Hepatocyte (in vitro differentiated cells): Measurements from ENCODE around the gene TEKT3. TPM values are rescaled to one million over a fixed set of nuclear protein-coding genes. Genes with fewer than 3 reads are reported as not detected.

ENCODE experiments used
- DNase-seq: peaks from one replicate; pipeline ENCODE4 v3.0.0-alpha.2; 2016; ENCODE audit warnings: low spot score
- H2AFZ ChIP-seq: fragments of 200-600 bp; sonication (generic); 2 replicates; pipeline ENCODE4 v1.6.0; 2016; ENCODE audit warnings: antibody characterized with exemption, mild to moderate bottlenecking
- H3K27ac ChIP-seq: fragments of 200-600 bp; sonication (generic); 2 replicates; pipeline ENCODE4 v1.5.1; 2016; ENCODE audit warnings: mild to moderate bottlenecking
- H3K27me3 ChIP-seq: fragments of 200-600 bp; sonication (generic); 2 replicates; pipeline ENCODE4 v1.6.1; 2016
- H3K36me3 ChIP-seq: fragments of 200-600 bp; sonication (generic); replicated peaks from 2 replicates; pipeline ENCODE4 v1.5.1; 2016; ENCODE audit warnings: low read depth; ENCODE audit not compliant: insufficient read depth
- H3K4me1 ChIP-seq: fragments of 200-600 bp; sonication (generic); 2 replicates; pipeline ENCODE4 v1.5.1; 2016; ENCODE audit warnings: mild to moderate bottlenecking, moderate library complexity; ENCODE audit not compliant: insufficient read depth
- H3K4me2 ChIP-seq: fragments of 200-600 bp; sonication (generic); 2 replicates; pipeline ENCODE4 v1.6.0; 2016
- H3K4me3 ChIP-seq: fragments of 200-600 bp; sonication (generic); 2 replicates; pipeline ENCODE4 v1.5.1; 2016; ENCODE audit warnings: mild to moderate bottlenecking
- H3K79me2 ChIP-seq: fragments of 200-600 bp; sonication (generic); 2 replicates; pipeline ENCODE4 v1.6.0; 2017; ENCODE audit warnings: mild to moderate bottlenecking
- H3K9me2 ChIP-seq: fragments of 200-600 bp; sonication (generic); replicated peaks from 2 replicates; pipeline ENCODE4 v1.6.0; 2017; ENCODE audit warnings: mild to moderate bottlenecking; ENCODE audit not compliant: insufficient read depth
- H3K9me3 ChIP-seq: fragments of 200-600 bp; sonication (generic); 2 replicates; pipeline ENCODE4 v1.5.1; 2016; ENCODE audit warnings: low read depth, mild to moderate bottlenecking
- H4K20me1 ChIP-seq: fragments of 200-600 bp; sonication (generic); 2 replicates; pipeline ENCODE4 v1.6.0; 2016; ENCODE audit warnings: mild to moderate bottlenecking; ENCODE audit not compliant: insufficient read depth, poor library complexity, severe bottlenecking
- EZH2 ChIP-seq: fragments of 200-600 bp; sonication (generic); IDR thresholded peaks from 2 replicates; pipeline ENCODE4 v1.6.1; 2016; ENCODE audit warnings: antibody characterized with exemption, mild to moderate bottlenecking, borderline replicate concordance
- EZH2phosphoT487 ChIP-seq: fragments of 200-600 bp; sonication (generic); IDR thresholded peaks from one replicate; pipeline ENCODE4 v1.6.1; 2018; ENCODE audit warnings: antibody characterized with exemption, mild to moderate bottlenecking, low read depth, moderate library complexity; ENCODE audit not compliant: unreplicated experiment, severe bottlenecking
- WGBS: methylation state at CpG from one replicate; pipeline ENCODE4 v1.1.6; 2016; ENCODE audit warnings: low lambda C conversion rate; ENCODE audit errors: missing lambda C conversion rate; 5-methylcytosine and 5-hydroxymethylcytosine counted together
- polyA plus RNA-seq: library from polyadenylated mRNA; unstranded; fragments of >200 nt; fragmentation: Nextera tagmentation; extraction: Ambion mirVana; gene quantifications from 2 replicates; pipeline ENCODE4 v1.2.1, GENCODE V29; 2016
- total RNA-seq: library from RNA; depleted of rRNA; stranded (reverse); fragments of >200 nt; gene quantifications from 2 replicates; pipeline ENCODE4 v1.2.3, GENCODE V29; 2014
- TF ChIP-seq, protein P1 (sequence below): fragments of 200-600 bp; sonication (generic); IDR thresholded peaks from 2 replicates; pipeline ENCODE4 v1.5.1; 2016; ENCODE audit warnings: antibody characterized with exemption, mild to moderate bottlenecking; ENCODE audit not compliant: poor library complexity

Gene TEKT3
- total and polyA plus RNA-seq, 2 experiments from 2014 or later, result 0.45 to 1.9 TPM

DNA sequence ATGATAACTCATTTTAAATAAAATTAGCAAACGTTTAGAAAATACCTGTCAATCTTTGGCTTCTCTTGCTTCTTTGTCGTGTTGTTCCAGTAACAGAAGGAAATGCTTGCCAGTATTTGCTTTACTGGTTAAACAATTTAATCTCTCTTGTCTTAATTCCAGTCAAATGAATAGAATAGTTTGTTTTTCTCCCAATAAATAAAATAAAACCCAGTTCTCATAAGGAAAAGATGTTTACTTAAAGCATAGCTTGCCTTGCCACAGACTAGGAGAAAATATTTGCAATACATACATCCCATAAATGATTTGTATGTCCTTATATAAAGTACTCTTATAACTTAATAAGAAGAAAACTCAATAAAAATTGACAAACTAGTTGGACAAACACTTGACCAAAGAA, 43.9 kb upstream of the TEKT3 start:
- H3K9me3 ChIP-seq, result no peaks in the 10 kb centered on the region
- H3K4me3 ChIP-seq, result no peak overlapping the region
- H3K79me2 ChIP-seq, result no peaks in the 10 kb centered on the region
- DNase-seq, result no peak
- no peaks in the 10 kb centered on the region for H3K9me2 ChIP-seq
- 22% methylated on average over 2 of the region's 2 CpGs for WGBS
- H3K36me3 ChIP-seq, result no peaks in the 10 kb centered on the region
- H3K27ac ChIP-seq, result no peak overlapping the region
- TF ChIP-seq EZH2phosphoT487 (no peak), EZH2 (no peak)
- TF ChIP-seq, protein P1, sequence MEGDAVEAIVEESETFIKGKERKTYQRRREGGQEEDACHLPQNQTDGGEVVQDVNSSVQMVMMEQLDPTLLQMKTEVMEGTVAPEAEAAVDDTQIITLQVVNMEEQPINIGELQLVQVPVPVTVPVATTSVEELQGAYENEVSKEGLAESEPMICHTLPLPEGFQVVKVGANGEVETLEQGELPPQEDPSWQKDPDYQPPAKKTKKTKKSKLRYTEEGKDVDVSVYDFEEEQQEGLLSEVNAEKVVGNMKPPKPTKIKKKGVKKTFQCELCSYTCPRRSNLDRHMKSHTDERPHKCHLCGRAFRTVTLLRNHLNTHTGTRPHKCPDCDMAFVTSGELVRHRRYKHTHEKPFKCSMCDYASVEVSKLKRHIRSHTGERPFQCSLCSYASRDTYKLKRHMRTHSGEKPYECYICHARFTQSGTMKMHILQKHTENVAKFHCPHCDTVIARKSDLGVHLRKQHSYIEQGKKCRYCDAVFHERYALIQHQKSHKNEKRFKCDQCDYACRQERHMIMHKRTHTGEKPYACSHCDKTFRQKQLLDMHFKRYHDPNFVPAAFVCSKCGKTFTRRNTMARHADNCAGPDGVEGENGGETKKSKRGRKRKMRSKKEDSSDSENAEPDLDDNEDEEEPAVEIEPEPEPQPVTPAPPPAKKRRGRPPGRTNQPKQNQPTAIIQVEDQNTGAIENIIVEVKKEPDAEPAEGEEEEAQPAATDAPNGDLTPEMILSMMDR, result no peak
- no peak overlapping the region for H3K4me2 ChIP-seq
- no peaks in the 10 kb centered on the region for H3K27me3 ChIP-seq
- H3K4me1 ChIP-seq, result peaks cover 15% of the 10 kb centered on the region
- H4K20me1 ChIP-seq, result no peaks in the 10 kb centered on the region
- H2AFZ ChIP-seq, result no peak overlapping the region

DNA sequence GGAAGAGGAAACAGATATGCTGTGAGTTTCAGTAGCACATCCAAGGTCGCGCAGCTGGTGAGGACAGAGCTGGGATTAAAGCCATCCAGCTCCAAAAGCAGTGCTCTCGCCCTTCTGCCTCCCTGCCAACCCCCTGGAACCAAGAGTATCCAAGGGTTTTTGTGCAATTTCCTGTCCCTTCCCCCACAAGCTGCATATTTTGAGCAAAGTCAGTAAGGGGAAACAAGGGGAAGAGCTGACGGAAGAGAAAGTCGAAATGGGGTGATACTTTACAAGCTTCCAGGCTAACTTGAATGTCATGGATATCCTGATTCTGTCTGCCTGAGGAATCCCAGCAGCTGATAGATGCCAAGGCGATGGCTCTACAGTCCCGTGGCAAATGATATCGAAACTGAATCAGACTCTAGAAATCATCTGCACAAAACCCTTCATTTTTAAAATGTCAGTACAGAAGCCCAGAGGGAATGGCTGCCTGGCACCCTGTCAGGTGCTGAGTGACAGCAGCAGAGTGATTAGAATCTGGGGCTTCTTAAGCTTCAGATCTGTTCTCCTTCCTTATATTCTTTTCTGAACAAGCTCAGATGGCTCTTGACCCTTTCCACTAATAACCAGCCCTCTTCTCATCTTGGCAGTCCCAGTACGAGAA, 42.9 kb upstream of the TEKT3 start:
- Histone ChIP-seq H3K9me3 (no peaks in the 10 kb centered on the region), H3K27me3 (no peaks in the 10 kb centered on the region), H3K36me3 (no peaks in the 10 kb centered on the region), H3K27ac (peak overlapping the region; percentile 28), H4K20me1 (no peaks in the 10 kb centered on the region), H2AFZ (no peak overlapping the region), H3K4me1 (peaks cover 15% of the 10 kb centered on the region), H3K79me2 (no peaks in the 10 kb centered on the region), H3K4me2 (peak overlapping the region; percentile 43), H3K4me3 (no peak overlapping the region), H3K9me2 (no peaks in the 10 kb centered on the region)
- no peak for DNase-seq
- 66% methylated on average over 9 of the region's 9 CpGs for WGBS
- TF ChIP-seq EZH2phosphoT487, result no peak
- TF ChIP-seq, protein P1, result no peak
- no peak for TF ChIP-seq EZH2

DNA sequence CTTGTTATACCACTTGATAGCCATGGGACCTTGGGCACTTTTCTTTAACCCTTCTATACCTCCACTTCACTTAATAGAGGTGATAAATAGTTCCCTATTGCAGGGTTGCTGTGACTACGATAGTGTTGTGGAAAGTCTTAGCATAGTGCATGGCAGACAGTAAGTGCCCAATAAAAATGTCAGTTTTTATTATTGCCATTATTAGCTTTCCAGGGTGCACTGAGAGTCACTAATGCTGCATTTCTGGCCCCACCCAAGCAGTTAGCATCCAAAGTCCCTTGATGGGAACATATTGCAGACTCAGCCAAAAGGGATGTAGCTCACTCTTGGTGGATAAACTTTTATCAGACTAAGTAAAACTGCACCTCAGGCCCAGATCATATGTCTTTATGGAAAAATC, 41.5 kb upstream of the TEKT3 start:
- TF ChIP-seq EZH2phosphoT487 (no peak), EZH2 (no peak)
- TF ChIP-seq, protein P1, result no peak
- Histone ChIP-seq H3K36me3 (no peaks in the 10 kb centered on the region), H4K20me1 (no peaks in the 10 kb centered on the region), H3K27ac (peak overlapping the region; percentile 41), H3K79me2 (no peaks in the 10 kb centered on the region), H3K4me3 (no peak overlapping the region), H3K9me2 (no peaks in the 10 kb centered on the region), H3K4me1 (peaks cover 15% of the 10 kb centered on the region), H3K9me3 (no peaks in the 10 kb centered on the region), H2AFZ (no peak overlapping the region), H3K27me3 (no peaks in the 10 kb centered on the region), H3K4me2 (no peak overlapping the region)
- DNase-seq, result peak; percentile 31
- WGBS, result 29% methylated on average over 1 of the region's 1 CpG
